Stimulated activated CD4-positive, alpha-beta T cell treated with anti-CD3 and anti-CD28 coated beads, Interleukin-15, amount 100 ng/mL, for 48 hours (primary cell): ENCODE results near the gene TRANK1.

Source experiments
- DNase-seq, 2 donors: peaks; one replicate each; pipeline ENCODE4 v3.0.0-alpha.2; 2020; ENCODE audit warnings: low read depth in 2 of 2

The TRANK1 gene

DNA sequence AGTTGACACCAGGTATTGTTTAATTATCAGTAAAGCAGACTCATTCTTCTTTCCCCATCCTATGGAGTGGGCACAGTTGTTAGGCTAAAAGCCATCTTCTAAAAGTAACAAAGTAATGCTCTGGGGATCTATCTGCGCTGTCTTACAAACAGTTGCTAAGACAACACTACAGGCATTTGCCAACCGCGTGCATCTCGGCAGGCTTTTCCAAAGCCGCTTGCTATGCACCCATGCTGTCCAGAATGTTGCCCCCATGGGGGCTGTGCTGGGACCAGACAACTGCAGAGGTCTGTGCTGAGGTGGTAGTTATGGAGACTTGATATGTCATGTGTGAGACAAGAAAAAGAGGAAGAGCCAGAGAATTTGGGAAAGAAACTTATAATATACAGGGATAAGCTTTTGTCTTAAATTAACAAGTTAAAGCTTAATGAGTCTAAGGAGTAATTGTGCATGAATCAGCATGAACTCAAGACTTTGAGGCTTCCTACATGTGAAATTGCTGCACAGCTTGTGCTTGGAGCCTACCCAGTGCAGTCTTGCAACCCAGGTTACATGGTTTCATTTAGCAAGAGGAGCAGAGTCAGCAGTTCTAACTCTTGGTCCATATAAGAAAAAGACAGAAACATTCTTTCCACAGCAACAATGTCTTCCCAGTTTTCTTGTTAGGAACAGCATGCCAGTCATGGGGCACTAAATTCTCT lies 141.6 kb downstream of the TRANK1 start:
- no peak for DNase-seq

DNA sequence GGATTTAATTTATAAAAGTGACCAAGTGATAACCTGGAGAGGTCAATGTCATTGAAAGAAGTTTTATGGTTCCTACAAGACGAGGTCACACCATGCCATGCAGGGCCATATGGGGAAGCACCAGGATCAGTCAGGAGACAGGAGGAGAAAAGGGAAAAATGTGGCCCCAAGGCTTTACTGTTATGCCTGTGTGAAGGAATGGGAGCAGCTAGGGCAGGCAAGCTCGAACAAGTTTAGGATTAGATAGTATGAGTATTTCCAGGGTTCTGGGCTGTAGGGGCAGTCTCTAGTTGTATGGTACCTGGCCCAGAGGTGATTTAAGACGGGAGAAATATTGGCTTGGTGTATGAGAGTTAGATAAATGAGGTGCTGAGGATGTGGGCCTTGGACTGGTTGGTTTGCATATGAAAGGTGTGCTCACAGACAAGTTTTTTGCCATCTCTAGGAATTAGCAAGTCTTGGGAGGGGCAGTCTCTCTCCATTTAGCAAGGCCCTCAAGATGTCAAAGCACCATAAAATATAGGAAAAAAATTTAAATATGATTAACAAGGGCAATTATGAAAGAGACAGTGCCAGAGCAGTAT lies 144.2 kb downstream of the TRANK1 start:
- DNase-seq: no peak

DNA sequence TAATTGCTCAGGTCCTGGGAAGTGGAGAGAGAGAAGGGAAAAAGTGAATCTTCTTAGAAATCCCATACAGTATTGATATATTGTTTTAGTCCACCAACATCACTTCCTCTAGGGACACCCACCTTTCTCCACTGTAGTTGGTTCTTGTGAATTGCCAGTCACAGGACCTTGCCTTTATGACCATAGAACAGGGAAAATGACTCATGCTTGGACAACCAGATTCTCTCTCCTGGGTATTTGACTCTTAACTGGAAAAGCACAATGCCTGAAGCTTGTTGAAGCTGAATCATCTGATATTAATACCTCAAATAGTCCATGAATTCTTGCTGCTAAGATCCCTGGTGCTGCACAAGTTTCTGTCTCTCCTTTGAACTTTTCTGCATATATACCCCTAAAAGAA lies 148.0 kb downstream of the TRANK1 start:
- no peak for DNase-seq

DNA sequence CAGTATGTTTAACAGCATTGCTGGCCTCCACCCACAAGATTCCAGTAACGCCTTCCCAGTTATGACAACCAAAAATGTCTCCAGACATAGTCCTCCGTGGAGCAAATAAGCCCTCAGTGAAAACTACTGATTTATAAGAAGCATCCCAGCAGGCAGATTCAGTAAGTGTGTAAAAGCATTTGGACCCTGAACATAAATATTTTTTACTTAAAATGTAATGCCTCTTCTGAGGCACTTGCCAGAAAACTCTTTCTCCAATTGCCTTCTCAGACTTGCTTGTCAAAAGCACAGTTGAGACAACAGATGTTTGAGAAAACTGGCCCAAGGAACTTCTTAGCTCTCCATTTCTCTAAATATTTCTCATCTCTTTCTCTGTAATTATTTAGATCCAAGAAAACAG lies 148.7 kb downstream of the TRANK1 start:
- no peak for DNase-seq

DNA sequence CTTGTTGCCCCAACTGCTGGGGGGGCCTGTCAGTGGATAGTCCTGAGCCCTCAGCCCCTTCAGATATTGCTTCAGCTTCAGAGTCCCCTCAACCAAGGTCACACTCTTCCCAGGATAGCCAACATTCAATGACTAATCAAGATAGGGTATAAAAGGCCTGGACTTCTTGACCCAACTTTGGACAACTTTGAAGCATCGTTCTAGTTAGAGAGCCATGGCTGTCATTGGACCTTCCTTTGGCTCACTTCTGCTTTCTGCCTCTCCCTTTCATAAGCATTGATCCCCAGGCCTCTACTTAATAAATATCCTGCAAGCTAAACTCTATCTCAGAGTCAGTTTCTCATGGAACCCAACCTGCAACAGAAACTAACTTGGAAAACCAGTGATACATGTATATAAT lies 149.2 kb downstream of the TRANK1 start:
- no peak for DNase-seq

DNA sequence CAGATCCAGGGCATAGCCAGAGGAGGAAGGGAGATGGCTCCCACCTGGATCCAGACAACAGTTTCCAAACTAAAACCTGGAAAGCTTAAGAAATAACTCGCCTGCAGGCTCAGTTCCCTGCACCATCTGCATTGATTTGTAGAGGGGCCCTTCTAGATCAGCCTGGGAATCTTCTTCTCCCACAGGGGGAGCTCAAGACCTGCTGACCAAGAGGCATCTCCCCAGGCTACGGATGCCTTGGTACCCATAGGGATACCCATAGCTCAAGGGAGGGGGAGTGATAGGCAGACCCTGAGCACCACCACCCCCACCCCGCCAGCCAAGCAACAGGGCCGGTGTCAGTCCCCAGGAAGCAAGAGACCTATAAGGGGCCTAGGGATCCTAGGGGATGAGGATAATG lies 152.5 kb downstream of the TRANK1 start:
- no peak for DNase-seq

DNA sequence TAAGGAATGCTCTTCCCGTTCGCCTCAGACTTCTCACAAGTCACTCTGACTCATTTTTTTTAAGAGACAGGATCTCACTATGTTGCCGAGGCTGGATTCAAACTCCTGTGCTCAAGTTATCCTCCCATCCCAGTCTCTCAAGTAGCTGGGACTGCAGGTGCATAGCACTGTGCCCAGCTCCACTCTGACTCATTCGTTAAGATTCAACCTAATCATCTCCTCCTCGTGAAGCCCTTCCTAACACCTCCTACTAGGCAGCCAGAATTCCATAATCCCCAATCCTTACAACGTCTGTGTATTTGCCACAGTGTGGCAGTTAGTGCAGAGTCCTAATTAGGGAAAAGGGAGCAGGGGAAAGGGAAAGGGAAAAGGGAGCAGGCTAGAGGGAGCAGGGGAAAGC lies 154.1 kb downstream of the TRANK1 start:
- no peak for DNase-seq

DNA sequence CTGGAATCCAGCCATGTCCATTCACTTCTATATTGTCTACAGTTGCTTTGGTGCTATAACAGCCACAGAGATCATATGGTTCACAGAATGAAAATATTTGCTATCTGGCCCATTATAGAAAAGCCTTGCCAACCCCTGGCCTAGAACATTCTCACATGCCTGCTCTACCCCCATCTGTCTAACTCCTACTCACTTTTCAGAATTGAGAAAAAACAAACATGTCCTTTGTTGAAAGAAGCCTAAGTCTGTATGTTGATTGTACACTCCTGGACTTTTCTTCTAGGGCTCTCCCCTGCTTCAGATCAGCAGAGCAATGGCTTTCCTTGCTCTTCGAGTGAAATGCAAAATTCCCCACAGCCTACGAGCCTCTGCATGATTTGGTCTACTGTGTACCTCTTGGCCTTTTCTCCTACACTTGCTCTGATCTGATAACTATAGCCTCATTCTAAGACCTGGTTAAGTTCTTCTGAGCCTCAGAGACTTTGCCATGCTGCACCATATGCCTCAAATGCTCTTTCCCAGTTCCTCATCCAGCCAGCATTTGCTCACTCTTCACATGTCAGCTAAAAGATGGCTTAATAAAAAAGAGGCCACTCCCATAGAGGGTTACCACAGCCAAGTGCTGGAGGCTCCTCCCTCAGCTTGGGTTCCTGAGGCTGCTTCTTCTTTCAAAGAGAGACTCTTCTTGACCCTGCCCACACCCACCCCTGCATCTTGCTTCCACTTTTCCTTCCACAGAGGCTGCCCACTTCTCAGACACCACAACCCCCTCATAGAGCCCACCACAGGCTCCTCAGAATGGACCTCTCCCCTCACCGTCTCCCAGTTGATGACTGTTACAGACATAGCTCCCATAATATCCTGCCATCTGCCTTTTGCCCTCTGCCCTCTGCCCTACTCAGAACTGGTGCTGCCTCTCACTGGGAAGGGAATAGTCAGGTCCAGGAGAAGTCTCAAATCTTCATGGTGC lies 157.6 kb downstream of the TRANK1 start:
- no peak for DNase-seq

DNA sequence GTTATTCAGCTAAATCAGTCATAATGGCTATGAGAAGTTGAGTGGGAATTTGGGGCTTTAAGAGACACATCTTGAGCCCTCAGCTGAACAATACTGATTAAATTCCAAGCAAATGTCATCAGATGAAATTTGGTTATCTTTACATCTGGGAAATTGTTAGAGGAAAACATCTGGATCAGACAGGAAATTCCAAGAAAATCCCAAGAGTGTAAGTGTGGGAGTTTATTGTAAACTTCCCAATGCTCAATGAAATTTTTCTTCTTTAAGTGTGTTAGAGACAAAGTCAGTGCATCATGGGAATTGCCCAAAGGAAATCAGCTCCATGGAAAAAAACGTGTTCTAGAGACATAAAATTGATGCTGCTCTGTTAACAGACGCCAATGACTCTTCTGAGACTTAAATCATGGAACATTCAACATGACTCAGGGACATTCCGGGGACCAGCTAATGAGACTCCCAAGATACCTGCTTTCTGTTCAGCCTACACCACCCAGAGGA lies 160.7 kb downstream of the TRANK1 start:
- no peak for DNase-seq

DNA sequence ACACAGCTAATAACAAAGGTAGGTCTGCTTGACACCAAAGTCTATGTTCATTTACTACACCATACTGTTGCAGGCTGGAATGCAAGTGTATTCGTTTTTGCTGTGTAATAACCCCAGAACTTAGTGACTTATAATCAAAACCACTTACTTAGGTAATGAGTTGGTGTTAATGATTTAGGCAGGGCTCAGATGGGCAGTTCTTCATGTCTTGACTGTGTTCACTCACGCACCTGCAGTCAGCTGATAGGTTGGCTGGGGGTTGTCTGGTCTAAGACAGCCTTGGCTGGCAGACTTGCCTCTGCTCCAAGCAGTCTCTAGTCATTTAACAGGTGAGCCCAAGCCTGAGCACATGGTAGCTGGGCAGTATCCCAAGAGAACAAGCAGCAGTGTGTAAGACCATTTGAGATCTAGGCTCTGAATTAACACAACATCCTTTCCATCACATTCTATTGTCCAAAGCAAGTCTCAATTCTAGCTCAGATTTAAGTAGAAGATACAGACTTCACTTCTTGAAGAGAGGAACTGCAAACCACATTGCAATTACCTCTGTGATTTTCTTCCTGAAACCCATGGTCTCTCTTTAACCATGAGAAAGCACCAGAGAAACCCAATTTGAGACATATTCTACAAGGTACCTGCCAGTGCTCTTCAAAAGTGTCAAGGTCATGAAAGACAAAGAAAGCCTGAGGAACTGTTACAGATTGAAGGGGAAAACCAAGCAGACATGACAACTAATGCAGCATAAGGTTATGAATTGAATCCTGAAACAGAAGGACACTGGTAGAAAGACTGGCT lies 167.2 kb downstream of the TRANK1 start:
- no peak for DNase-seq
